ENCODE results near the gene KLHDC10. TPM values are rescaled to one million over a fixed set of nuclear protein-coding genes. Genes with fewer than 3 reads are reported as not detected.

The KLHDC10 gene
- polyA plus RNA-seq, 1 donor (not counting 4 experiments of a cell fraction or from before 2014, with no cell fraction given): 22.7 TPM

GRCh38 chr7:130152493-130153210 is 82.3 kb downstream of the KLHDC10 start:
- Histone ChIP-seq H3K4me3 (ENCODE audit: control insufficient read depth in 2 of 3, extremely low read depth in 1 of 3, insufficient read depth in 2 of 3, low read depth in 1 of 3, low read length in 3 of 3) (no peak overlapping the region), H3K9ac (ENCODE audit: control insufficient read depth, extremely low read depth, insufficient read depth, low read length) (no peak overlapping the region), H3K9me1 (ENCODE audit: control insufficient read depth, extremely low read depth, insufficient read depth, low read length) (no peaks in the 10 kb centered on the region), H3K4me1 (ENCODE audit: control insufficient read depth, extremely low read depth, insufficient read depth, low read length) (no peaks in the 10 kb centered on the region), H3K27ac (ENCODE audit: control insufficient read depth, insufficient read depth, low read length) (no peak overlapping the region), H3K9me3 (ENCODE audit: control insufficient read depth, low read depth, low read length) (no peaks in the 10 kb centered on the region), H3K4me2 (ENCODE audit: control insufficient read depth, extremely low read depth, insufficient read depth, low read depth, low read length) (peak overlapping the region; percentile 28), H3K36me3 (ENCODE audit: control insufficient read depth in 2 of 2, extremely low read depth in 1 of 2, insufficient read depth in 2 of 2, low read length in 2 of 2) (no peaks in the 10 kb centered on the region), H4K20me1 (ENCODE audit: control insufficient read depth, extremely low read depth, insufficient read depth, low read length) (no peaks in the 10 kb centered on the region), H2AFZ (ENCODE audit: control insufficient read depth, low read length) (no peak overlapping the region), H3K27me3 (ENCODE audit: control insufficient read depth, extremely low read depth, insufficient read depth, low read length) (peaks cover 13% of the 10 kb centered on the region), H3K79me2 (ENCODE audit: control insufficient read depth, insufficient read depth, low read length) (no peaks in the 10 kb centered on the region)
- DNase-seq (ENCODE audit: low read depth, low spot score): no peak
- dilution Hi-C loops (cut with MboI; ENCODE audit: extremely low pct_ligation_motif_present, low sequenced_read_pairs): no loop called here
- TF ChIP-seq CTCF (optimal IDR thresholded peaks at IDR 0.05 in 1 of 3, IDR thresholded peaks at IDR 0.05 in 1 of 3, conservative IDR thresholded peaks at IDR 0.05 in 1 of 3; ENCODE audit: extremely low read depth in 1 of 3, insufficient read depth in 2 of 3, low read length in 3 of 3): no peak
- TF ChIP-seq EZH2 (IDR thresholded peaks at IDR 0.05; ENCODE audit: low read length): no peak
- FAIRE-seq: no peak

DNA sequence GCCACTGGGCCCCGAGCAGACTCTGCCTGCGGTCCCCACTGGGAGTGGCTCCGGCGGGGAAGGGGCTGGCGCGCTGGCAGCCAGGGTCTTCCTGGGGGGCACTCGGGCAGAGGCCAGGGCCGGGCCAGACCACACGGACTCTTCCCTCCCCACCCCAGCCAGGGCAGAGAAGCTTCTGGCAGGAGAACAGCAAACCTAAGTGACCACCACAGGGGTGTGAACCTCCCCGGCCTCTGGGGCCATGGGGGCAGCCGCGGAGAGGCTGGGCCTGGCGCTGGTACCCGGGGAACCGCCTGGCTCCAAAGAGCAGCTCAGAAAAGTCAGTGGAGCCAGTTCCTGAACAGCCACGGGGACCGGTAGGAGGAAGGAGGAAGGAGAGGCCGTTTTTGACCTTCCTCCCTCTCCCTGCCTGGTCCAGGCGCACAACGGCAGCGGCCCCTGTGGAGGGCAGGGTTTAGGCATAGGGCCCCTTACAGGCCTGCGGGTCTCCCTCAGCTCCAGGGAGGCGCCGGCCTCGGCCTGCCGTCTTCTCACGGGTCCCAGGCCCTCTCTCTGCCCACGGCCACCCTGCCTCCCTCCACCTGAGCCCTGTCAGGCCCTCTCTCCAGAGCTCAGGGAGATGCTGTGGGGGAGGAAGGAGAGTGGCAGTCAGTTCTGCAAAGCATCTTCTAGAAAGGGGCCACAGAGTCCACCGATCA is 83.0 kb downstream of the KLHDC10 start:
- no peaks in the 10 kb centered on the region for H3K4me1 ChIP-seq (ENCODE audit: control insufficient read depth, extremely low read depth, insufficient read depth, low read length)
- dilution Hi-C loops (cut with MboI; ENCODE audit: extremely low pct_ligation_motif_present, low sequenced_read_pairs): no loop called here
- no peak for TF ChIP-seq CTCF (optimal IDR thresholded peaks at IDR 0.05 in 1 of 3, IDR thresholded peaks at IDR 0.05 in 1 of 3, conservative IDR thresholded peaks at IDR 0.05 in 1 of 3; ENCODE audit: extremely low read depth in 1 of 3, insufficient read depth in 2 of 3, low read length in 3 of 3)
- TF ChIP-seq EZH2 (IDR thresholded peaks at IDR 0.05; ENCODE audit: low read length): no peak
- peaks cover 0 to 3% of the 10 kb centered on the region in 2 experiments for H3K36me3 ChIP-seq (ENCODE audit: control insufficient read depth in 2 of 2, extremely low read depth in 1 of 2, insufficient read depth in 2 of 2, low read length in 2 of 2)
- no peak overlapping the region for H3K4me3 ChIP-seq (ENCODE audit: control insufficient read depth in 2 of 3, extremely low read depth in 1 of 3, insufficient read depth in 2 of 3, low read depth in 1 of 3, low read length in 3 of 3)
- no peak overlapping the region for H3K27ac ChIP-seq (ENCODE audit: control insufficient read depth, insufficient read depth, low read length)
- DNase-seq (ENCODE audit: low read depth, low spot score) (no peak), FAIRE-seq (no peak)
- no peak overlapping the region for H2AFZ ChIP-seq (ENCODE audit: control insufficient read depth, low read length)
- H3K9ac ChIP-seq (ENCODE audit: control insufficient read depth, extremely low read depth, insufficient read depth, low read length): no peak overlapping the region
- H3K9me1 ChIP-seq (ENCODE audit: control insufficient read depth, extremely low read depth, insufficient read depth, low read length): no peaks in the 10 kb centered on the region
- H4K20me1 ChIP-seq (ENCODE audit: control insufficient read depth, extremely low read depth, insufficient read depth, low read length): no peaks in the 10 kb centered on the region
- no peak overlapping the region for H3K4me2 ChIP-seq (ENCODE audit: control insufficient read depth, extremely low read depth, insufficient read depth, low read depth, low read length)
- H3K27me3 ChIP-seq (ENCODE audit: control insufficient read depth, extremely low read depth, insufficient read depth, low read length): peaks cover 8% of the 10 kb centered on the region
- no peaks in the 10 kb centered on the region for H3K79me2 ChIP-seq (ENCODE audit: control insufficient read depth, insufficient read depth, low read length)
- H3K9me3 ChIP-seq (ENCODE audit: control insufficient read depth, low read depth, low read length): no peaks in the 10 kb centered on the region
